Fibroblast of lung (primary cell): ENCODE results near the gene SREBF1. TPM values are rescaled to one million over a fixed set of nuclear protein-coding genes. Genes with fewer than 3 reads are reported as not detected.
A peak's percentile ranks its signal among the peaks of the same experiment; 100 is the strongest.

ENCODE experiments used
- DNase-seq, 2 donors: peaks; one replicate each; pipeline versions ENCODE4 v3.0.0 to v3.0.0-alpha.2; 2010; ENCODE audit warnings: low read depth in 2 of 2
- H2AFZ ChIP-seq: 2 replicates; pipeline ENCODE4 v1.5.1; 2012; ENCODE audit warnings: low read length, control low read depth, inconsistent platforms
- H3K27ac ChIP-seq: 2 replicates; pipeline ENCODE4 v1.5.1; 2011; ENCODE audit warnings: low read length, control low read depth; ENCODE audit not compliant: insufficient read depth
- H3K27me3 ChIP-seq: 2 replicates; pipeline ENCODE4 v1.5.1; 2011; ENCODE audit warnings: mild to moderate bottlenecking, low read length; ENCODE audit not compliant: control insufficient read depth, insufficient read depth
- H3K36me3 ChIP-seq: 2 replicates; pipeline ENCODE4 v1.5.1; 2011; ENCODE audit warnings: low read length; ENCODE audit not compliant: control insufficient read depth, insufficient read depth
- H3K4me1 ChIP-seq: 2 replicates; pipeline ENCODE4 v1.5.1; 2011; ENCODE audit warnings: low read length; ENCODE audit not compliant: control insufficient read depth, insufficient read depth; ENCODE audit errors: extremely low read depth
- H3K4me2 ChIP-seq: 2 replicates; pipeline ENCODE4 v1.5.1; 2011; ENCODE audit warnings: low read length, control low read depth; ENCODE audit not compliant: insufficient read depth; ENCODE audit errors: extremely low read depth
- H3K4me3 ChIP-seq, 4 experiments: fragments of 200-600 bp in 1 of 4; sonication (generic) in 1 of 4; replicated peaks in 1 of 4; 2 replicates each; pipeline ENCODE4 v1.5.1; 2011 to 2016; ENCODE audit warnings: low read length in 4 of 4, low read depth in 3 of 4, mild to moderate bottlenecking in 3 of 4, control low read depth in 2 of 4, inconsistent platforms in 1 of 4, mixed read lengths in 1 of 4; ENCODE audit not compliant: insufficient read depth in 1 of 4; ENCODE audit errors: control extremely low read depth in 1 of 4
- H3K79me2 ChIP-seq: 2 replicates; pipeline ENCODE4 v1.5.1; 2012; ENCODE audit warnings: mild to moderate bottlenecking, low read length, inconsistent platforms; ENCODE audit not compliant: control insufficient read depth, insufficient read depth
- H3K9ac ChIP-seq: 2 replicates; pipeline ENCODE4 v1.5.1; 2011; ENCODE audit warnings: mild to moderate bottlenecking, low read length, control low read depth; ENCODE audit not compliant: insufficient read depth
- H3K9me3 ChIP-seq: 2 replicates; pipeline ENCODE4 v1.5.1; 2012; ENCODE audit warnings: low read depth, low read length; ENCODE audit not compliant: control insufficient read depth, insufficient read depth
- H4K20me1 ChIP-seq: 2 replicates; pipeline ENCODE4 v1.5.1; 2011; ENCODE audit warnings: low read length; ENCODE audit not compliant: control insufficient read depth, insufficient read depth; ENCODE audit errors: extremely low read depth
- CTCF ChIP-seq, 2 donors: IDR thresholded peaks in 1 of 2; conservative IDR thresholded peaks in 1 of 2; 1 replicate in 1 of 2; 2 replicates in 1 of 2; pipeline ENCODE4 v1.5.1; 2011 to 2012; ENCODE audit warnings: low read length in 2 of 2, control low read depth in 1 of 2, inconsistent platforms in 1 of 2, low read depth in 1 of 2, mild to moderate bottlenecking in 1 of 2
- EZH2 ChIP-seq: IDR thresholded peaks from 2 replicates; pipeline ENCODE4 v1.5.1; 2012; ENCODE audit warnings: low read length, control low read depth, mild to moderate bottlenecking; ENCODE audit errors: missing control alignments
- polyA plus RNA-seq, 2 donors: library from polyadenylated mRNA; depleted of rRNA in 1 of 2; stranded (reverse) in 1 of 2; unstranded in 1 of 2; fragments of >200 nt; gene quantifications; 2 replicates each; pipeline ENCODE4 v1.2.1, GENCODE V29; 2011 to 2012; ENCODE audit warnings: missing spikeins in 1 of 2
- total RNA-seq: library from RNA; depleted of rRNA; stranded (reverse); fragments of >200 nt; gene quantifications from 2 replicates; pipeline ENCODE4 v1.2.1, GENCODE V29; 2014

The SREBF1 gene
- total and polyA plus RNA-seq, 2 donors (not counting 1 experiment from before 2014, with no cell fraction given), result 29.7 to 77.6 TPM

- no peaks in the 10 kb centered on the region for H4K20me1 ChIP-seq
- H2AFZ ChIP-seq, result no peak overlapping the region
- H3K9ac ChIP-seq, result no peak overlapping the region
- H3K4me1 ChIP-seq, result peaks cover 37% of the 10 kb centered on the region
- H3K4me3 ChIP-seq, result no peak overlapping the region
- H3K4me2 ChIP-seq, result no peak overlapping the region
- TF ChIP-seq EZH2 (no peak), CTCF (conservative IDR thresholded peaks at IDR 0.05 in 1 of 2, IDR thresholded peaks at IDR 0.05 in 1 of 2; ENCODE audit: low read depth in 1 of 2, low read length in 2 of 2) (no peak)
- no peak overlapping the region for H3K27ac ChIP-seq
- H3K36me3 ChIP-seq, result peaks cover 42% of the 10 kb centered on the region
- H3K79me2 ChIP-seq, result peaks cover 33% of the 10 kb centered on the region
- H3K9me3 ChIP-seq, result no peaks in the 10 kb centered on the region
- peak; percentile 36 to 49 for DNase-seq
- no peaks in the 10 kb centered on the region for H3K27me3 ChIP-seq
Measured at GRCh38 chr17:17818088-17818526, 18.7 kb downstream of the SREBF1 start.

- Histone ChIP-seq H3K27me3 (no peaks in the 10 kb centered on the region), H3K4me1 (peaks cover 33% of the 10 kb centered on the region), H3K4me3 (no peak overlapping the region), H3K27ac (no peak overlapping the region), H3K9me3 (no peaks in the 10 kb centered on the region), H3K4me2 (no peak overlapping the region), H3K79me2 (peaks cover 28% of the 10 kb centered on the region), H4K20me1 (no peaks in the 10 kb centered on the region), H2AFZ (no peak overlapping the region), H3K36me3 (peaks cover 48% of the 10 kb centered on the region), H3K9ac (no peak overlapping the region)
- TF ChIP-seq EZH2 (no peak), CTCF (conservative IDR thresholded peaks at IDR 0.05 in 1 of 2, IDR thresholded peaks at IDR 0.05 in 1 of 2; ENCODE audit: low read depth in 1 of 2, low read length in 2 of 2) (no peak)
- DNase-seq, result no peak
Measured at GRCh38 chr17:17817552-17817947, 19.2 kb downstream of the SREBF1 start.

GRCh38 chr17:17816831-17817551 lies 19.8 kb downstream of the SREBF1 start:
- Histone ChIP-seq H3K9ac (no peak overlapping the region), H3K4me2 (no peak overlapping the region), H3K4me1 (peaks cover 30% of the 10 kb centered on the region), H3K9me3 (no peaks in the 10 kb centered on the region), H2AFZ (no peak overlapping the region), H3K36me3 (peaks cover 51% of the 10 kb centered on the region), H3K27me3 (no peaks in the 10 kb centered on the region), H4K20me1 (no peaks in the 10 kb centered on the region), H3K79me2 (peaks cover 23% of the 10 kb centered on the region), H3K27ac (no peak overlapping the region), H3K4me3 (no peak overlapping the region)
- no peak for DNase-seq
- no peak for TF ChIP-seq CTCF (conservative IDR thresholded peaks at IDR 0.05 in 1 of 2, IDR thresholded peaks at IDR 0.05 in 1 of 2; ENCODE audit: low read depth in 1 of 2, low read length in 2 of 2)
- no peak for TF ChIP-seq EZH2
